Neural cell (in vitro differentiated cells): ENCODE measurements around the gene KCNS3. TPM values are rescaled to one million over a fixed set of nuclear protein-coding genes. Genes with fewer than 3 reads are reported as not detected.

ENCODE experiments used
- H2AFZ ChIP-seq: fragments of 200-600, 300-800 bp; sonication (generic), shearing (Covaris generic); 2 replicates; pipeline ENCODE4 v1.6.0; 2014; ENCODE audit warnings: low read depth, mild to moderate bottlenecking, antibody characterized with exemption, low read length, moderate library complexity
- H3F3A ChIP-seq: fragments of 200-600 bp; shearing (Covaris generic); 2 replicates; pipeline ENCODE4 v1.6.1; 2016; ENCODE audit warnings: mild to moderate bottlenecking, moderate library complexity, mixed read lengths, antibody characterized with exemption, low read length; ENCODE audit not compliant: insufficient read depth, poor library complexity, severe bottlenecking
- H3K27ac ChIP-seq: fragments of 200-600, 300-800 bp; sonication (generic), shearing (Covaris generic); 2 replicates; pipeline ENCODE4 v1.5.1; 2014; ENCODE audit warnings: mild to moderate bottlenecking, low read length, moderate library complexity
- H3K27me3 ChIP-seq: fragments of 300-800, 200-600 bp; sonication (generic), shearing (Covaris generic); 2 replicates; pipeline ENCODE4 v1.6.0; 2014; ENCODE audit warnings: mild to moderate bottlenecking, low read depth, low read length, moderate library complexity; ENCODE audit not compliant: insufficient read depth
- H3K36me3 ChIP-seq: fragments of 300-800, 200-600 bp; sonication (generic), shearing (Covaris generic); 2 replicates; pipeline ENCODE4 v1.5.1; 2014; ENCODE audit warnings: mild to moderate bottlenecking, antibody characterized with exemption, low read length, moderate library complexity; ENCODE audit not compliant: insufficient read depth
- H3K4me2 ChIP-seq: fragments of 300-800, 200-600 bp; sonication (generic), shearing (Covaris generic); 2 replicates; pipeline ENCODE4 v1.6.0; 2014; ENCODE audit warnings: mild to moderate bottlenecking, low read length
- H3K4me3 ChIP-seq: fragments of 300-800, 200-600 bp; sonication (generic), shearing (Covaris generic); 2 replicates; pipeline ENCODE4 v1.5.1; 2014; ENCODE audit warnings: mild to moderate bottlenecking, low read length, moderate library complexity
- H3K79me2 ChIP-seq: fragments of 200-600 bp; shearing (Covaris generic); replicated peaks from 2 replicates; pipeline ENCODE4 v1.6.0; 2014; ENCODE audit warnings: mild to moderate bottlenecking, low read length, moderate library complexity; ENCODE audit not compliant: insufficient read depth
- H3K9ac ChIP-seq: fragments of 300-800, 200-600 bp; sonication (generic), shearing (Covaris generic); 2 replicates; pipeline ENCODE4 v1.6.1; 2016; ENCODE audit warnings: mild to moderate bottlenecking, low read length, mixed read lengths
- H3K9me2 ChIP-seq: fragments of 200-600 bp; shearing (Covaris generic); 2 replicates; pipeline ENCODE4 v1.6.1; 2016; ENCODE audit warnings: mild to moderate bottlenecking, low read length, mixed read lengths; ENCODE audit not compliant: insufficient read depth
- H3K9me3 ChIP-seq: fragments of 200-600, 300-800 bp; sonication (generic), shearing (Covaris generic); 2 replicates; pipeline ENCODE4 v1.6.1; 2016; ENCODE audit warnings: mild to moderate bottlenecking, mixed run types, low read length, moderate library complexity, mixed read lengths
- H4K20me1 ChIP-seq: fragments of 200-600 bp; shearing (Covaris generic); 2 replicates; pipeline ENCODE4 v1.6.1; 2016; ENCODE audit warnings: mild to moderate bottlenecking, mixed run types; ENCODE audit not compliant: insufficient read depth
- CTCF ChIP-seq: fragments of 450-650 bp; IDR thresholded peaks from 2 replicates; pipeline ENCODE4 v1.5.1; 2014; ENCODE audit warnings: antibody characterized with exemption, mild to moderate bottlenecking, moderate library complexity; ENCODE audit not compliant: poor library complexity, severe bottlenecking
- EP300 ChIP-seq: fragments of 450-650 bp; conservative IDR thresholded peaks from 2 replicates; pipeline ENCODE4 v1.6.1; 2014; ENCODE audit warnings: antibody characterized with exemption, mild to moderate bottlenecking, moderate library complexity; ENCODE audit not compliant: poor library complexity, severe bottlenecking
- EZH2 ChIP-seq: fragments of 200-600, 300-800 bp; shearing (Covaris generic), sonication (generic); IDR thresholded peaks from 2 replicates; pipeline ENCODE4 v1.6.1; 2014; ENCODE audit warnings: antibody characterized with exemption, low read length, borderline replicate concordance, mild to moderate bottlenecking; ENCODE audit not compliant: insufficient read depth, poor library complexity, severe bottlenecking
- MXI1 ChIP-seq: fragments of 450-650 bp; conservative IDR thresholded peaks from 2 replicates; pipeline ENCODE4 v1.6.1; 2014; ENCODE audit warnings: antibody characterized with exemption, mild to moderate bottlenecking; ENCODE audit not compliant: poor library complexity, severe bottlenecking
- POLR2AphosphoS5 ChIP-seq: IDR thresholded peaks from 2 replicates; pipeline ENCODE4 v1.6.1; 2012
- RAD21 ChIP-seq: fragments of 450-650 bp; conservative IDR thresholded peaks from 2 replicates; pipeline ENCODE4 v1.6.1; 2014; ENCODE audit warnings: antibody characterized with exemption, mild to moderate bottlenecking, moderate library complexity
- SMC3 ChIP-seq: fragments of 450-650 bp; conservative IDR thresholded peaks from 2 replicates; pipeline ENCODE4 v1.6.1; 2014; ENCODE audit warnings: antibody characterized with exemption, mild to moderate bottlenecking, moderate library complexity; ENCODE audit not compliant: poor library complexity
- TAF1 ChIP-seq: IDR thresholded peaks from 2 replicates; pipeline ENCODE4 v1.6.1; 2012; ENCODE audit warnings: low read depth
- polyA plus RNA-seq: library from polyadenylated mRNA; depleted of rRNA; stranded (reverse); fragments of >200 nt; gene quantifications from 2 replicates; pipeline ENCODE4 v1.2.3, GENCODE V29; 2014
- TF ChIP-seq, protein P1 (sequence below): IDR thresholded peaks from 2 replicates; pipeline ENCODE4 v1.6.1; 2012; ENCODE audit warnings: borderline replicate concordance

Gene KCNS3
- polyA plus RNA-seq, 1 donor from 2014 or later, result 0.15 TPM

DNA sequence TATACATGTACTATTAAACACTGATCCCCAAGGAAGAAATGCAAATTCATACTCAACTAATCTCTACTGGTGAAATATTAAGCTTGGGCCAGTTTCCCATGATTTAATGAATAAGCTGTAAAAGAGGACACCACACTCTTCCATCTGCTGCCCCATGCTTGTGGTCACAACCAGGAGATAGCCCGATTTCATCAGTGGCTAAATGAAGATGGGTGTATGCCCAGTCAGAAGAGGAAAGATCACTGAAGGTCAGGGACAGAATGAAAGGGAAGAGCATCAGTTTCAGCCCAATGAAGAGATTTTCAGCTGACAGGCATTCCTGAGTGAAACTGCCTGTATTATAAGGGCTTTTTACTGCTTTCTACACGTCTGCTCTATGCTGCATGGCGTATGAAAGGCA is 103.5 kb downstream of the KCNS3 start:
- Histone ChIP-seq H3K4me3 (no peak overlapping the region), H3F3A (no peaks in the 10 kb centered on the region), H2AFZ (no peak overlapping the region), H3K36me3 (no peaks in the 10 kb centered on the region), H4K20me1 (no peaks in the 10 kb centered on the region), H3K9me3 (no peaks in the 10 kb centered on the region), H3K9ac (no peak overlapping the region), H3K27ac (no peak overlapping the region), H3K27me3 (no peaks in the 10 kb centered on the region), H3K9me2 (no peaks in the 10 kb centered on the region), H3K4me2 (no peak overlapping the region), H3K79me2 (no peaks in the 10 kb centered on the region)
- TF ChIP-seq POLR2AphosphoS5 (no peak), EZH2 (no peak), MXI1 (no peak), SMC3 (no peak), CTCF (no peak), EP300 (no peak), RAD21 (no peak), TAF1 (no peak)
- TF ChIP-seq, protein P1, sequence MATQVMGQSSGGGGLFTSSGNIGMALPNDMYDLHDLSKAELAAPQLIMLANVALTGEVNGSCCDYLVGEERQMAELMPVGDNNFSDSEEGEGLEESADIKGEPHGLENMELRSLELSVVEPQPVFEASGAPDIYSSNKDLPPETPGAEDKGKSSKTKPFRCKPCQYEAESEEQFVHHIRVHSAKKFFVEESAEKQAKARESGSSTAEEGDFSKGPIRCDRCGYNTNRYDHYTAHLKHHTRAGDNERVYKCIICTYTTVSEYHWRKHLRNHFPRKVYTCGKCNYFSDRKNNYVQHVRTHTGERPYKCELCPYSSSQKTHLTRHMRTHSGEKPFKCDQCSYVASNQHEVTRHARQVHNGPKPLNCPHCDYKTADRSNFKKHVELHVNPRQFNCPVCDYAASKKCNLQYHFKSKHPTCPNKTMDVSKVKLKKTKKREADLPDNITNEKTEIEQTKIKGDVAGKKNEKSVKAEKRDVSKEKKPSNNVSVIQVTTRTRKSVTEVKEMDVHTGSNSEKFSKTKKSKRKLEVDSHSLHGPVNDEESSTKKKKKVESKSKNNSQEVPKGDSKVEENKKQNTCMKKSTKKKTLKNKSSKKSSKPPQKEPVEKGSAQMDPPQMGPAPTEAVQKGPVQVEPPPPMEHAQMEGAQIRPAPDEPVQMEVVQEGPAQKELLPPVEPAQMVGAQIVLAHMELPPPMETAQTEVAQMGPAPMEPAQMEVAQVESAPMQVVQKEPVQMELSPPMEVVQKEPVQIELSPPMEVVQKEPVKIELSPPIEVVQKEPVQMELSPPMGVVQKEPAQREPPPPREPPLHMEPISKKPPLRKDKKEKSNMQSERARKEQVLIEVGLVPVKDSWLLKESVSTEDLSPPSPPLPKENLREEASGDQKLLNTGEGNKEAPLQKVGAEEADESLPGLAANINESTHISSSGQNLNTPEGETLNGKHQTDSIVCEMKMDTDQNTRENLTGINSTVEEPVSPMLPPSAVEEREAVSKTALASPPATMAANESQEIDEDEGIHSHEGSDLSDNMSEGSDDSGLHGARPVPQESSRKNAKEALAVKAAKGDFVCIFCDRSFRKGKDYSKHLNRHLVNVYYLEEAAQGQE, result no peak

Other genes with a start within 250 kb of the KCNS3 start
- 17.4 and 20.1 TPM in 2 replicates for gene SMC6, start 124.9 kb upstream of the KCNS3 start, polyA plus RNA-seq
- gene GEN1, start 124.5 kb upstream of the KCNS3 start, polyA plus RNA-seq, result 9.3 and 9.4 TPM in 2 replicates
- gene MSGN1, start 62.2 kb upstream of the KCNS3 start, polyA plus RNA-seq, result not detected in 2 replicates